ENCODE measurements around the gene MAP4K3. TPM values are rescaled to one million over a fixed set of nuclear protein-coding genes. Genes with fewer than 3 reads are reported as not detected.

Gene MAP4K3
- 10 to 100 TPM; 58.8 to 59.6 TPM for total RNA-seq
- 37.6 TPM for polyA plus RNA-seq (ENCODE audit: insufficient read depth, low read depth, low replicate concordance)
- long read RNA-seq, donor 1, full-length matches to known transcripts: 1 of 1 reads
- long read RNA-seq, donor 1, partial matches to known transcripts: 0 of 1 reads
- long read RNA-seq, donor 1, other reads (novel, unspliced or antisense): 0 of 1 reads
- long read RNA-seq, donor 2, full-length matches to known transcripts: 1 of 7 reads
- long read RNA-seq, donor 2, partial matches to known transcripts: 6 of 7 reads
- long read RNA-seq, donor 2, other reads (novel, unspliced or antisense): 0 of 7 reads

DNA sequence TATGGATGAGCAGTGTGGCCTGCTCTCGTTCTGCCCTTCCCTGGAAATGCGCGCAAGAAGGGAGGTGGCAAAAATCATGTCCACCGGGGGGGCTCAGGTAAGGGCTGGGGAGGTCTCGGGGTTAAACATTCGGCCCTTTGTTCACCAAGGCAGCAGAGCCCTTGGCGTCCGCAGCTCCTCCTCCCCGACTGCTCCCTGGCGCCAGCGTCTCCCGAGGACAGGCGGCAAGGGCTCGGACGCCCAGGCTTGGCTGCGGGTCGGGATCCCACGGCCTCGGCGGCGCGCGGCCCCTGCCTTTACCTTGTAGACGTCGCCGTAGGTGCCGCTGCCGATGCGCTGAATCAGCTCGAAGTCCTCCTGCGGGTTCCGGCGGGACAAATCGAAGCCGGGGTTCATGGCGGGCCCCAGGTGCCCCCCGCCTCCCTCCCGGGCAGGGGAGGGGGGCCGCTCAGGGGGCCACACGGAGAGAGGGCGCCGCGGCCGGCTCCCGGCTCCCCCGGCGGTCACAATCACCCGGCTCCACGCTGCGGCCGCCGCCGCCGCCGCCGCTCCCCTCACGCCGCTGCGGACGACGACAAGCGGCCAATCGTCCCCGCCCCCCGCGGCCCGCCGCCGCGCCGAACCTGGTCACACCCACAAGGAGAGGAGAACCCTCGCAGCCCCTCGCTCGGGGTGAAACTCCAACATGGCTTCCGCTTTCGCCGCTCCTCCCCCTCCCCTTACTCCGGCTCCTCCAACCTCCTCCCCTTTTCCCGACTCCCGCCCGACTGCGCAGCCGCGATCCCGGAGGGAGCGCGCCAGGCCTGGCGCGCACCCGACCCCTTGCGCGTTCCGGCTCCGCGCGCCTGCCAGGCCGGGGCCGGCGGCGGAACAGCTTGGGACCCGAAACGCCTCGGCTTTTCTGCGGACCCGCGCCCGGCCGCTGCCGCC, at the start of gene MAP4K3:
TSS of gene MAP4K3 (minus strand) at position 694 of the 930 bp plus-strand sequence. CDS start at position 396, 298 bp downstream.
- Histone ChIP-seq H3K27me3 (no peaks in the 10 kb centered on the region), H3K36me3 (ENCODE audit: low read depth, missing control alignments) (no peaks in the 10 kb centered on the region), H3K4me1 (peaks cover 30% of the 10 kb centered on the region), H3K27ac (peak within 1 kb of the TSS; percentile 97 to 98), H3K9me3 (no peaks in the 10 kb centered on the region), H3K4me3 (peak within 1 kb of the TSS; percentile 90)
- DNase-seq: peak; percentile 94
- TF ChIP-seq, protein P1, sequence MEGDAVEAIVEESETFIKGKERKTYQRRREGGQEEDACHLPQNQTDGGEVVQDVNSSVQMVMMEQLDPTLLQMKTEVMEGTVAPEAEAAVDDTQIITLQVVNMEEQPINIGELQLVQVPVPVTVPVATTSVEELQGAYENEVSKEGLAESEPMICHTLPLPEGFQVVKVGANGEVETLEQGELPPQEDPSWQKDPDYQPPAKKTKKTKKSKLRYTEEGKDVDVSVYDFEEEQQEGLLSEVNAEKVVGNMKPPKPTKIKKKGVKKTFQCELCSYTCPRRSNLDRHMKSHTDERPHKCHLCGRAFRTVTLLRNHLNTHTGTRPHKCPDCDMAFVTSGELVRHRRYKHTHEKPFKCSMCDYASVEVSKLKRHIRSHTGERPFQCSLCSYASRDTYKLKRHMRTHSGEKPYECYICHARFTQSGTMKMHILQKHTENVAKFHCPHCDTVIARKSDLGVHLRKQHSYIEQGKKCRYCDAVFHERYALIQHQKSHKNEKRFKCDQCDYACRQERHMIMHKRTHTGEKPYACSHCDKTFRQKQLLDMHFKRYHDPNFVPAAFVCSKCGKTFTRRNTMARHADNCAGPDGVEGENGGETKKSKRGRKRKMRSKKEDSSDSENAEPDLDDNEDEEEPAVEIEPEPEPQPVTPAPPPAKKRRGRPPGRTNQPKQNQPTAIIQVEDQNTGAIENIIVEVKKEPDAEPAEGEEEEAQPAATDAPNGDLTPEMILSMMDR (IDR thresholded peaks at IDR 0.05): no peak
- peak; percentile 58 for TF ChIP-seq POLR2A (IDR thresholded peaks at IDR 0.05)
- intact Hi-C loops (cut with DNase I; ENCODE audit: low total_unique reads): no loop called here
- WGBS, 2 donors: 0% methylated on average over 5 to 104 of the region's 109 CpGs

DNA sequence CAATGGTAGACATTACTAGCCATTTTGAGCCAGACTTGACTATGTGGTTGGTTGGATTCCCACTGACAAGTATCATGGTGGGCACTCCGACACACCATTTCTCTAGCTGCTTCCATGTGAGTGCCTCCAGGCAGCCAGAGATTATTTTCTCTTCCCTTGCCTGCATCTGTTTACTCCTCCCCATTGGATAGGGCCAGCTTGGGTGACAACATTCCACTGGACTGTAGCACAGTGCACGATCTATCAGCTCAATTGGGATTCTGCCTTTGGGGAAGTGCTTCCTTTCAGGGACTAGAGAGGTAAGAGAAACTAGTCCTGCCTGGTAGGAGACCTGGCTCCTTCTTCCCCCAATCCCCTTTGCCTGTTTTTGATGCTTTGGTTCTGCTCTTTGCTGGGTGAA, 49.0 kb upstream of the MAP4K3 start:
- peaks cover 2% of the 10 kb centered on the region for H3K4me1 ChIP-seq
- TF ChIP-seq POLR2A (IDR thresholded peaks at IDR 0.05): no peak
- TF ChIP-seq, protein P1 (IDR thresholded peaks at IDR 0.05): no peak
- H3K4me3 ChIP-seq: no peak overlapping the region
- no peak for DNase-seq
- H3K9me3 ChIP-seq: no peaks in the 10 kb centered on the region
- intact Hi-C loops (cut with DNase I; ENCODE audit: low total_unique reads): no loop called here
- no peak overlapping the region for H3K27ac ChIP-seq
- no peaks in the 10 kb centered on the region for H3K27me3 ChIP-seq
- 89 to 94% methylated on average over 2 of the region's 2 CpGs for WGBS, 2 donors
- no peaks in the 10 kb centered on the region for H3K36me3 ChIP-seq (ENCODE audit: low read depth, missing control alignments)

DNA sequence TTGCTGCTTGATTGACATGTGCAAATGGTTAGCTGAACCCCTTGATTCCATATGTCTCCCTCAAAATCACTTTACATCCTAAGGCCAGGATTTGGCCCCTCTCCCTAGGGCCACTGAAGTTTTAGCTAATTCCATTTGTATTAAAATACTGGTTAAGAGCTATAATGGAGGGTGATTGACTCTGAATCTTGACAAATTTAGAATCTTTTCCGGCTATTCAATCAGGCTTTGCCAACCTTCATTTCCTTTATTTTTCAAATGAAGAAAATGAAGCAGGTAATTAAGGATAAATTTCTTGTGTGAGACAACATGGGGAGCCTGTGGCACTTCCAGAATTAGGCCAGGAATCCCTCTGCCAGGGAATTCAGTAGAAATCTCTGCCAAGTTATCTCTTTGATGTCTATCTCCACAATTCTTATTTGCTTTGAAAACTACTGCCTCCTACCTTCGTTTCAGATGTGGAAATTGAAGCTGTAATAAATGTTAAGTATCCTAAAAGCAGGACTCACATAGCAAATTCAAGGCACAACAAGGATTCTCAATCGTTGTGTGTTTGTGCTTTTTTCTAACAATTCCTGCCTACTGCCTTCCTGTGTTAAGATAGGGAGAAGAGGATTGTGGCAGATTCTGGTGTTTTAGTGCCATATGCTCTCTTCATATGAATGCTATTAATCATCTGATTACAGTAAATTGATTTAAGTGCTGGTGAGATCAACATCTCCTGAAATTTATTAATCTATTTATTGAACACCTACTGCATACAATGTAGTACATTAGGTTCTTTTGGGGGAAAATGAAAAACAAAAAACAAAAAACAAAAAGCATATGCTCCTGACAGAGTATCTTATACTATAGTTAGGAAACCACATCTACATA, 47.8 kb upstream of the MAP4K3 start:
- Histone ChIP-seq H3K27me3 (no peaks in the 10 kb centered on the region), H3K36me3 (ENCODE audit: low read depth, missing control alignments) (no peaks in the 10 kb centered on the region), H3K4me1 (peaks cover 2% of the 10 kb centered on the region), H3K27ac (no peak overlapping the region), H3K4me3 (no peak overlapping the region), H3K9me3 (no peaks in the 10 kb centered on the region)
- WGBS, 2 donors: 73 to 74% methylated on average over 3 of the region's 3 CpGs
- no peak for TF ChIP-seq POLR2A (IDR thresholded peaks at IDR 0.05)
- TF ChIP-seq, protein P1 (IDR thresholded peaks at IDR 0.05): no peak
- intact Hi-C loops (cut with DNase I; ENCODE audit: low total_unique reads): no loop called here
- no peak for DNase-seq

GRCh38 chr2:39484206-39484605, 47.1 kb upstream of the MAP4K3 start:
- Histone ChIP-seq H3K27me3 (no peaks in the 10 kb centered on the region), H3K9me3 (no peaks in the 10 kb centered on the region), H3K27ac (no peak overlapping the region), H3K4me3 (no peak overlapping the region), H3K4me1 (peaks cover 2% of the 10 kb centered on the region), H3K36me3 (ENCODE audit: low read depth, missing control alignments) (no peaks in the 10 kb centered on the region)
- peak; percentile 24 for DNase-seq
- intact Hi-C loops (cut with DNase I; ENCODE audit: low total_unique reads): no loop called here
- TF ChIP-seq, protein P1 (IDR thresholded peaks at IDR 0.05): no peak
- no peak for TF ChIP-seq POLR2A (IDR thresholded peaks at IDR 0.05)
